Measurements from ENCODE around the gene CHP2. TPM values are rescaled to one million over a fixed set of nuclear protein-coding genes. Genes with fewer than 3 reads are reported as not detected.

CHP2 gene
- total and polyA plus RNA-seq, 2 experiments from 2014 or later = 2.0 to 3.3 TPM

DNA sequence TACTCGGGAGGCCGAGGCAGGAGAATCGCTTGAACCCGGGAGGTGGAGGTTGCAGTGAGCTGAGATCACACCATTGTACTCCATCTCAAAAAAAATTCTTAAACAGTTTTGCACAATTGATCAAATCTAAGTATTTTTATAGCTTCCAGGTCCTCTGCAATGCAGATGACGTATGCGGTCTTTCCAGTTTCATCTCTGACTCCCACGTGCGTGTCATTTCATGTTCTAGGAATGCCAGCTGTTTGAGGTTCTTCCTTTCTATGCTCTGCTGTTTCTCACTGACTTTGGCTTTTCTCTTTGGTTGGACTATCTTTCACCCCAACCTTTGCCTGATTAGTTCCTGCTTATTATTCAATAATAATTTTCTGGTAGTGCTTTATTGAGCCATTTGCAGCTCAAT lies 16.2 kb downstream of the CHP2 start:
- Histone ChIP-seq H2AFZ (no peak overlapping the region), H3K27ac (no peak overlapping the region), H3K4me3 (no peak overlapping the region), H4K20me1 (ENCODE audit: insufficient read depth, poor library complexity, severe bottlenecking) (no peaks in the 10 kb centered on the region), H3K4me1 (ENCODE audit: insufficient read depth) (no peaks in the 10 kb centered on the region), H3K9me2 (replicated peaks; ENCODE audit: insufficient read depth) (no peaks in the 10 kb centered on the region), H3K9me3 (ENCODE audit: low read depth) (no peaks in the 10 kb centered on the region), H3K4me2 (no peak overlapping the region), H3K36me3 (replicated peaks; ENCODE audit: insufficient read depth, low read depth) (no peaks in the 10 kb centered on the region), H3K27me3 (no peaks in the 10 kb centered on the region), H3K79me2 (no peaks in the 10 kb centered on the region)
- no peak for DNase-seq (ENCODE audit: low spot score)
- 96% methylated on average over 8 of the region's 8 CpGs for WGBS (ENCODE audit: low lambda C conversion rate, missing lambda C conversion rate)
- TF ChIP-seq EZH2 (IDR thresholded peaks at IDR 0.05; ENCODE audit: borderline replicate concordance) = no peak
- TF ChIP-seq EZH2phosphoT487 (IDR thresholded peaks at IDR 0.05; ENCODE audit: low read depth, severe bottlenecking, unreplicated experiment) = no peak
- TF ChIP-seq, protein P1, sequence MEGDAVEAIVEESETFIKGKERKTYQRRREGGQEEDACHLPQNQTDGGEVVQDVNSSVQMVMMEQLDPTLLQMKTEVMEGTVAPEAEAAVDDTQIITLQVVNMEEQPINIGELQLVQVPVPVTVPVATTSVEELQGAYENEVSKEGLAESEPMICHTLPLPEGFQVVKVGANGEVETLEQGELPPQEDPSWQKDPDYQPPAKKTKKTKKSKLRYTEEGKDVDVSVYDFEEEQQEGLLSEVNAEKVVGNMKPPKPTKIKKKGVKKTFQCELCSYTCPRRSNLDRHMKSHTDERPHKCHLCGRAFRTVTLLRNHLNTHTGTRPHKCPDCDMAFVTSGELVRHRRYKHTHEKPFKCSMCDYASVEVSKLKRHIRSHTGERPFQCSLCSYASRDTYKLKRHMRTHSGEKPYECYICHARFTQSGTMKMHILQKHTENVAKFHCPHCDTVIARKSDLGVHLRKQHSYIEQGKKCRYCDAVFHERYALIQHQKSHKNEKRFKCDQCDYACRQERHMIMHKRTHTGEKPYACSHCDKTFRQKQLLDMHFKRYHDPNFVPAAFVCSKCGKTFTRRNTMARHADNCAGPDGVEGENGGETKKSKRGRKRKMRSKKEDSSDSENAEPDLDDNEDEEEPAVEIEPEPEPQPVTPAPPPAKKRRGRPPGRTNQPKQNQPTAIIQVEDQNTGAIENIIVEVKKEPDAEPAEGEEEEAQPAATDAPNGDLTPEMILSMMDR (IDR thresholded peaks at IDR 0.05; ENCODE audit: poor library complexity) = no peak

DNA sequence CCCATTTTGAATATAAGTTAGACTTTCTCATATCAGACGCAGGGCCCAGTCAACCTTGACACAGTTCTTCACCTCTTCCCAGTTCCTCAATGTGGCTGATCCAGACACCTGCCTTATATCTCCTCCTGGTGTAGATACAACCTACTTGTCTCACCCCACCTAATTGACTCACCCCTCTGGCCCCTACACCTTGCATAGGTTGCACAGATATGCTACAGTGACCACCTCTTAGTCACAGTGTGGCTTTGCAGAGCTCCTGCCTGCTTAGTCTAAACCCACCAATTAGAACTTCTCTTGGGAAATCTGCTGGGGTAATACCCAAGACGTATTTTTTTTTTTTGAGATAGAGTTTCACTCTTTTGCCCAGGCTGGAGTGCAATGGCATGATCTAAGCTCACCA lies 16.8 kb downstream of the CHP2 start:
- H3K4me1 ChIP-seq (ENCODE audit: insufficient read depth) = no peaks in the 10 kb centered on the region
- no peaks in the 10 kb centered on the region for H3K79me2 ChIP-seq
- no peaks in the 10 kb centered on the region for H3K9me3 ChIP-seq (ENCODE audit: low read depth)
- no peak overlapping the region for H2AFZ ChIP-seq
- no peaks in the 10 kb centered on the region for H3K27me3 ChIP-seq
- H3K27ac ChIP-seq = no peak overlapping the region
- no peak for DNase-seq (ENCODE audit: low spot score)
- H4K20me1 ChIP-seq (ENCODE audit: insufficient read depth, poor library complexity, severe bottlenecking) = no peaks in the 10 kb centered on the region
- no peak overlapping the region for H3K4me3 ChIP-seq
- WGBS (ENCODE audit: low lambda C conversion rate, missing lambda C conversion rate) = 35% methylated on average over 2 of the region's 2 CpGs
- no peak for TF ChIP-seq EZH2 (IDR thresholded peaks at IDR 0.05; ENCODE audit: borderline replicate concordance)
- TF ChIP-seq EZH2phosphoT487 (IDR thresholded peaks at IDR 0.05; ENCODE audit: low read depth, severe bottlenecking, unreplicated experiment) = no peak
- TF ChIP-seq, protein P1 (IDR thresholded peaks at IDR 0.05; ENCODE audit: poor library complexity) = no peak
- H3K4me2 ChIP-seq = no peak overlapping the region
- H3K9me2 ChIP-seq (replicated peaks; ENCODE audit: insufficient read depth) = no peaks in the 10 kb centered on the region
- no peaks in the 10 kb centered on the region for H3K36me3 ChIP-seq (replicated peaks; ENCODE audit: insufficient read depth, low read depth)

DNA sequence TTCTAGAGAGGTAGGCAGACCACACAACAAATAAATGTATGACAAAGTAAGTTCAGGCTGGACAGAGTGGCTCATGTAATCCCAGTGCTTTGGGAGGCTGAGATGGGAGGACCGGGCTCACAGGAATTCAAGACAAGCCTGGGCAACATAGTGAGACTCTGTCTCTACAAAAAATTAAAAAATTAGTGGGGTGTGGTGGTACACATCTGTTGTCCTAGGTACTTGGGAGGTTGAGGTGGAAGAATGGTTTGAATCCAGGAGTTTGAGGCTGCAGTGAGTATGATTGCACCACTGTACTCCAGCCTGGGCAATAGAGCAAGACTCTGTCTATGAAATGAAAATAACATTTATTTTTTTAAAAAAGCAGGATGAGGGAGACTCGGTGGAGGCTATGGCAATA lies 18.5 kb downstream of the CHP2 start:
- Histone ChIP-seq H2AFZ (no peak overlapping the region), H3K27ac (no peak overlapping the region), H3K4me3 (no peak overlapping the region), H3K79me2 (no peaks in the 10 kb centered on the region), H3K4me2 (no peak overlapping the region), H3K4me1 (ENCODE audit: insufficient read depth) (no peaks in the 10 kb centered on the region), H3K9me3 (ENCODE audit: low read depth) (no peaks in the 10 kb centered on the region), H4K20me1 (ENCODE audit: insufficient read depth, poor library complexity, severe bottlenecking) (no peaks in the 10 kb centered on the region), H3K27me3 (no peaks in the 10 kb centered on the region), H3K9me2 (replicated peaks; ENCODE audit: insufficient read depth) (no peaks in the 10 kb centered on the region), H3K36me3 (replicated peaks; ENCODE audit: insufficient read depth, low read depth) (no peaks in the 10 kb centered on the region)
- no peak for DNase-seq (ENCODE audit: low spot score)
- TF ChIP-seq EZH2 (IDR thresholded peaks at IDR 0.05; ENCODE audit: borderline replicate concordance) = no peak
- TF ChIP-seq EZH2phosphoT487 (IDR thresholded peaks at IDR 0.05; ENCODE audit: low read depth, severe bottlenecking, unreplicated experiment) = no peak
- TF ChIP-seq, protein P1 (IDR thresholded peaks at IDR 0.05; ENCODE audit: poor library complexity) = no peak
- 91% methylated on average over 2 of the region's 2 CpGs for WGBS (ENCODE audit: low lambda C conversion rate, missing lambda C conversion rate)

DNA sequence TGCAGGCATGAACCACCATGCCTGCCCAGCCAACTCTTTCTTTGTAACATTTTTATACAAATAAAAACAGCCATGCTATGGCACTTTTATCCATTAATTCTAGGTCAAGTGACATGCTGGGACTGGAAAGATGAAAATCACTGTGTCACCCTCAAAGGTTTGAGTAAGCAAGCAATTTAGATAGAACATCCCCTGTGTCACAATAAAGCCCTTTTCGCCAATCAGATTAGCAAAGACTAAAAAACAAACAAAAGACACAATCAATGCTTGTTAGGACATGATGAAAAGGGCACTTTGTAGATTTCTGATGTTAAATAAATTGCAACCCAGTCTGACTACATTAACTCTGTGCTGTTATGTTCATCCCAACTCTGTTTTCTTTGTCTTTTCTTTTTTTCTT lies 26.4 kb downstream of the CHP2 start:
- no peak overlapping the region for H3K27ac ChIP-seq
- H3K4me2 ChIP-seq = no peak overlapping the region
- H2AFZ ChIP-seq = no peak overlapping the region
- 81% methylated on average over 1 of the region's 1 CpG for WGBS (ENCODE audit: low lambda C conversion rate, missing lambda C conversion rate)
- TF ChIP-seq, protein P1 (IDR thresholded peaks at IDR 0.05; ENCODE audit: poor library complexity) = no peak
- no peak for TF ChIP-seq EZH2phosphoT487 (IDR thresholded peaks at IDR 0.05; ENCODE audit: low read depth, severe bottlenecking, unreplicated experiment)
- no peak for TF ChIP-seq EZH2 (IDR thresholded peaks at IDR 0.05; ENCODE audit: borderline replicate concordance)
- no peak for DNase-seq (ENCODE audit: low spot score)
- no peaks in the 10 kb centered on the region for H4K20me1 ChIP-seq (ENCODE audit: insufficient read depth, poor library complexity, severe bottlenecking)
- H3K27me3 ChIP-seq = no peaks in the 10 kb centered on the region
- no peaks in the 10 kb centered on the region for H3K9me2 ChIP-seq (replicated peaks; ENCODE audit: insufficient read depth)
- no peaks in the 10 kb centered on the region for H3K9me3 ChIP-seq (ENCODE audit: low read depth)
- H3K36me3 ChIP-seq (replicated peaks; ENCODE audit: insufficient read depth, low read depth) = no peaks in the 10 kb centered on the region
- H3K4me1 ChIP-seq (ENCODE audit: insufficient read depth) = no peaks in the 10 kb centered on the region
- no peaks in the 10 kb centered on the region for H3K79me2 ChIP-seq
- H3K4me3 ChIP-seq = no peak overlapping the region

All from hepatocyte (in vitro differentiated cells).